NB4 (cell line): ENCODE measurements around the gene TRAF3.

Experiments used
- DNase-seq: peaks from one replicate; pipeline ENCODE4 v3.0.0; 2010; ENCODE audit warnings: low read depth
- H3K4me3 ChIP-seq: one replicate; pipeline ENCODE4 v1.5.1; 2011; ENCODE audit warnings: mild to moderate bottlenecking, low read depth, low read length, moderate library complexity
- CTCF ChIP-seq: IDR thresholded peaks from one replicate; pipeline ENCODE4 v1.5.1; 2012; ENCODE audit warnings: low read depth, low read length
- MAX ChIP-seq: IDR thresholded peaks from 2 replicates; pipeline ENCODE4 v1.6.1; 2011; ENCODE audit warnings: low read depth, low read length
- MYC ChIP-seq: IDR thresholded peaks from 2 replicates; pipeline ENCODE4 v1.6.1; 2011; ENCODE audit warnings: low read depth, low read length
- POLR2A ChIP-seq: IDR thresholded peaks from 2 replicates; pipeline ENCODE4 v1.6.1; 2011; ENCODE audit warnings: mild to moderate bottlenecking; ENCODE audit not compliant: insufficient read length; ENCODE audit errors: extremely low read depth

Gene TRAF3

GRCh38 chr14:102908766-102909455, 131.7 kb downstream of the TRAF3 start:
- no peak overlapping the region for H3K4me3 ChIP-seq
- DNase-seq: no peak
- TF ChIP-seq POLR2A: no peak
- TF ChIP-seq MYC: no peak
- TF ChIP-seq MAX: no peak
- no peak for TF ChIP-seq CTCF

- no peak for DNase-seq
- H3K4me3 ChIP-seq: no peak overlapping the region
- TF ChIP-seq MAX (no peak), MYC (no peak), POLR2A (no peak), CTCF (no peak)
Observed at GRCh38 chr14:102909462-102909861, 132.2 kb downstream of the TRAF3 start.

- TF ChIP-seq POLR2A: no peak
- TF ChIP-seq MAX: no peak
- TF ChIP-seq MYC: no peak
- TF ChIP-seq CTCF: no peak
- no peak overlapping the region for H3K4me3 ChIP-seq
- DNase-seq: no peak
Observed at GRCh38 chr14:102909911-102910310, 132.7 kb downstream of the TRAF3 start.

GRCh38 chr14:102910442-102910841, 133.2 kb downstream of the TRAF3 start:
- DNase-seq: no peak
- TF ChIP-seq CTCF (no peak), POLR2A (no peak), MAX (no peak), MYC (no peak)
- no peak overlapping the region for H3K4me3 ChIP-seq

GRCh38 chr14:102911541-102911951, 134.3 kb downstream of the TRAF3 start:
- no peak for DNase-seq
- no peak for TF ChIP-seq MAX
- TF ChIP-seq POLR2A: no peak
- TF ChIP-seq CTCF: no peak
- TF ChIP-seq MYC: no peak
- no peak overlapping the region for H3K4me3 ChIP-seq
